ENCODE data around the gene RPL28. TPM values are rescaled to one million over a fixed set of nuclear protein-coding genes. Genes with fewer than 3 reads are reported as not detected.

Gene RPL28
- total and polyA plus RNA-seq, 2 of the 4 experiments (the other 2 are of a cell fraction): 386 to 1,693 TPM

DNA sequence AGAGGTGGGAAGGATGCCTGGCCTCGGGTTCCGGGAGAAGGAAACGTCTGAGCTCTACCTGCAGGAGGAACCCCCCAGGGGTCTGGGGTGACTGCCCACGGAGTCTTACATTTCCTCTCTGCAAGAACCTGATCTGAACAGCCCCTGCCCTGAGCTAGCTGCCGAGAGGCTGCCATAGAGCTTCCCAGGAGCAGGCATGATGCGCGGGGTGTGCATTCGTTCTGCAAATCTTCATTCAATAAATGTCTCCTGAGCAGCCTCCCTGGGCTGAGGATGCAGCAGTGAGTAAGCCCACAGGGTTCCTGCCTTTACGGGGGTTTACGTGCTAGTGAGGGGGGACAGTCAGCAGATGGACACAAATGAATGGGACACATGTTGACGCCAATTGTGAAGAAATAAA, 58.9 kb downstream of the RPL28 start:
- Histone ChIP-seq H2BK5ac (ENCODE audit: low read depth, low read length, poor library complexity, severe bottlenecking) (no peak overlapping the region), H3K23ac (ENCODE audit: low read depth, low read length) (no peak overlapping the region), H3K4me2 (ENCODE audit: low read depth, low read length) (no peak overlapping the region), H3K79me1 (ENCODE audit: low read depth in 1 of 2, low read length in 2 of 2) (no peaks in the 10 kb centered on the region), H2AK9ac (replicated peaks; ENCODE audit: low read depth, low read length, poor library complexity) (peak overlapping the region; percentile 24), H2BK15ac (ENCODE audit: low read depth, low read length) (no peak overlapping the region), H3K36me3 (ENCODE audit: control insufficient read depth, insufficient read depth, low read length) (no peaks in the 10 kb centered on the region), H2BK20ac (ENCODE audit: low read depth, low read length) (no peak overlapping the region), H2AK5ac (ENCODE audit: low read depth, low read length) (no peak overlapping the region), H3K14ac (replicated peaks; ENCODE audit: low read depth, low read length) (no peak overlapping the region), H3K4me1 (ENCODE audit: control insufficient read depth, insufficient read depth, low read length) (no peaks in the 10 kb centered on the region), H3K4me3 (ENCODE audit: insufficient read depth, low read depth, low read length) (no peak overlapping the region), H3K18ac (ENCODE audit: low read depth, low read length) (no peak overlapping the region), H3K4ac (ENCODE audit: low read depth, low read length) (no peak overlapping the region), H4K8ac (ENCODE audit: low read depth in 2 of 2, low read length in 2 of 2) (no peak overlapping the region), H3K56ac (ENCODE audit: extremely low read depth, insufficient read depth, low read length) (no peak overlapping the region), H3K27me3 (ENCODE audit: control insufficient read depth, insufficient read depth, low read length) (peaks cover 67% of the 10 kb centered on the region), H2BK120ac (ENCODE audit: low read depth, low read length) (no peak overlapping the region), H4K20me1 (ENCODE audit: insufficient read depth, low read length) (peaks cover 8% of the 10 kb centered on the region; the same call in 1 of the 2 replicates), H3K9ac (ENCODE audit: low read depth, low read length) (no peak overlapping the region), H3K9me3 (ENCODE audit: control insufficient read depth, insufficient read depth, low read length) (no peaks in the 10 kb centered on the region), H4K5ac (ENCODE audit: low read depth, low read length) (no peak overlapping the region), H4K91ac (ENCODE audit: insufficient read depth, low read depth, low read length) (no peak overlapping the region), H2AFZ (replicated peaks; ENCODE audit: low read length, poor library complexity) (no peak overlapping the region), H3K9me1 (ENCODE audit: insufficient read depth, low read length) (no peaks in the 10 kb centered on the region; the same call in 1 of the 2 replicates), H3K27ac (ENCODE audit: insufficient read depth, low read length) (no peak overlapping the region)
- POLR2A ChIA-PET (ENCODE audit: unreplicated experiment): no interaction called here
- ATAC-seq (ENCODE audit: low read depth) (no peak), DNase-seq (no peak)
- BruUV-seq (replicated peaks): no TSS peak
- 23% methylated on average over 6 of the region's 11 CpGs; no CpG with 5 or more reads in 1 of the 2 experiments for WGBS, 2 experiments (ENCODE audit: extremely low coverage in 2 of 2, insufficient read length in 1 of 2)
- CTCF ChIA-PET: interaction anchor here (0.7 kb wide), 1 partner anchor 323 kb away, joined by 3 read pairs; no protein-coding TSS in a partner anchor
- in situ Hi-C loops (cut with MboI; ENCODE audit: low sequenced_read_pairs): no loop called here
- dilution Hi-C loops (cut with HindIII; ENCODE audit: low sequenced_read_pairs, unreplicated experiment): no loop called here
- intact Hi-C loops (cut with micrococcal nuclease): no loop called here
- TF ChIP-seq, protein P1, sequence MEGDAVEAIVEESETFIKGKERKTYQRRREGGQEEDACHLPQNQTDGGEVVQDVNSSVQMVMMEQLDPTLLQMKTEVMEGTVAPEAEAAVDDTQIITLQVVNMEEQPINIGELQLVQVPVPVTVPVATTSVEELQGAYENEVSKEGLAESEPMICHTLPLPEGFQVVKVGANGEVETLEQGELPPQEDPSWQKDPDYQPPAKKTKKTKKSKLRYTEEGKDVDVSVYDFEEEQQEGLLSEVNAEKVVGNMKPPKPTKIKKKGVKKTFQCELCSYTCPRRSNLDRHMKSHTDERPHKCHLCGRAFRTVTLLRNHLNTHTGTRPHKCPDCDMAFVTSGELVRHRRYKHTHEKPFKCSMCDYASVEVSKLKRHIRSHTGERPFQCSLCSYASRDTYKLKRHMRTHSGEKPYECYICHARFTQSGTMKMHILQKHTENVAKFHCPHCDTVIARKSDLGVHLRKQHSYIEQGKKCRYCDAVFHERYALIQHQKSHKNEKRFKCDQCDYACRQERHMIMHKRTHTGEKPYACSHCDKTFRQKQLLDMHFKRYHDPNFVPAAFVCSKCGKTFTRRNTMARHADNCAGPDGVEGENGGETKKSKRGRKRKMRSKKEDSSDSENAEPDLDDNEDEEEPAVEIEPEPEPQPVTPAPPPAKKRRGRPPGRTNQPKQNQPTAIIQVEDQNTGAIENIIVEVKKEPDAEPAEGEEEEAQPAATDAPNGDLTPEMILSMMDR (conservative IDR thresholded peaks at IDR 0.05; ENCODE audit: low read depth, low read length): no peak
- TF ChIP-seq RCOR1 (IDR thresholded peaks at IDR 0.05; ENCODE audit: insufficient replicate concordance, low read length): no peak
- TF ChIP-seq POLR2A (IDR thresholded peaks at IDR 0.05; ENCODE audit: low read depth, low read length): no peak
- no peak for TF ChIP-seq BHLHE40 (IDR thresholded peaks at IDR 0.05; ENCODE audit: low read depth, low read length)
- no peak for TF ChIP-seq RFX5 (IDR thresholded peaks at IDR 0.05; ENCODE audit: low read depth, low read length)
- TF ChIP-seq CHD1 (IDR thresholded peaks at IDR 0.05; ENCODE audit: low read depth, low read length): no peak
- TF ChIP-seq MAZ (IDR thresholded peaks at IDR 0.05; ENCODE audit: borderline replicate concordance, low read depth, low read length): no peak
- no peak for TF ChIP-seq RAD21 (IDR thresholded peaks at IDR 0.05; ENCODE audit: low read length)
- no peak for TF ChIP-seq CEBPB (IDR thresholded peaks at IDR 0.05; ENCODE audit: low read depth, low read length)
- TF ChIP-seq MXI1 (IDR thresholded peaks at IDR 0.05; ENCODE audit: borderline replicate concordance, low read depth, low read length): no peak
- no peak for TF ChIP-seq NFE2L2 (IDR thresholded peaks at IDR 0.05; ENCODE audit: low read depth, low read length)
- no peak for TF ChIP-seq MAFK (IDR thresholded peaks at IDR 0.05; ENCODE audit: low read depth, low read length)
- no peak for TF ChIP-seq FOS (IDR thresholded peaks at IDR 0.05; ENCODE audit: low read depth, low read length)
- TF ChIP-seq SMC3 (IDR thresholded peaks at IDR 0.05; ENCODE audit: low read depth, low read length): no peak

Data from IMR-90 (cell line).